ENCODE data around the gene KCND1. TPM values are rescaled to one million over a fixed set of nuclear protein-coding genes. Genes with fewer than 3 reads are reported as not detected.

Gene KCND1
- total and polyA plus RNA-seq, 7 donors: 0.03 to 0.44 (median 0.30) TPM

- WGBS, 3 donors: 41 to 67% (median 47%) methylated on average over 8 of the region's 8 CpGs
- intact Hi-C loops (cut with DNase I): loop anchor here in 1 of 2 donors (5.0 to 10.0 kb wide), 2 partner anchors 37 to 275 kb away; partner anchors contain the start of gene OTUD5
- no peaks in the 10 kb centered on the region for H3K4me1 ChIP-seq
- H3K27ac ChIP-seq: no peak overlapping the region
- peaks cover 0 to 30% of the 10 kb centered on the region in 2 donors for H3K36me3 ChIP-seq (ENCODE audit: insufficient read depth in 1 of 2, low read depth in 1 of 2)
- no peak overlapping the region for H3K4me3 ChIP-seq
- DNase-seq: no peak
- no peaks in the 10 kb centered on the region for H3K9me3 ChIP-seq
- ATAC-seq: no peak
- TF ChIP-seq CTCF (IDR thresholded peaks at IDR 0.05): no peak
- no peaks in the 10 kb centered on the region for H3K27me3 ChIP-seq (ENCODE audit: insufficient read depth in 3 of 3, low read length in 2 of 3)
These were observed 51.5 kb downstream of the KCND1 start for GRCh38 chrX:48919947-48920717.

GRCh38 chrX:48919360-48919841 lies 52.2 kb downstream of the KCND1 start:
- peak in 3 of 4 donors; percentile 4 to 25 (median 9) for ATAC-seq
- H3K4me3 ChIP-seq: peak overlapping the region; percentile 62
- H3K27me3 ChIP-seq (ENCODE audit: insufficient read depth in 3 of 3, low read length in 2 of 3): no peaks in the 10 kb centered on the region
- peaks cover 0 to 25% of the 10 kb centered on the region in 2 donors for H3K36me3 ChIP-seq (ENCODE audit: insufficient read depth in 1 of 2, low read depth in 1 of 2)
- intact Hi-C loops (cut with DNase I): loop anchor here in 1 of 2 donors (10.0 kb wide), 1 partner anchor 275 kb away; no protein-coding TSS in a partner anchor
- DNase-seq: no peak
- H3K9me3 ChIP-seq: no peaks in the 10 kb centered on the region
- no peak for TF ChIP-seq CTCF (IDR thresholded peaks at IDR 0.05)
- 2 to 32% (median 3%) methylated on average over 11 to 15 of the region's 15 CpGs for WGBS, 3 donors
- H3K4me1 ChIP-seq: no peaks in the 10 kb centered on the region
- H3K27ac ChIP-seq: peak overlapping the region; percentile 70

- ATAC-seq (peak; percentile 87 to 89 (median 88)), DNase-seq (peak; percentile 88 to 93)
- H3K4me1 ChIP-seq: no peaks in the 10 kb centered on the region
- no peak for TF ChIP-seq CTCF (IDR thresholded peaks at IDR 0.05)
- no peaks in the 10 kb centered on the region for H3K9me3 ChIP-seq
- WGBS, 3 donors: 1 to 25% (median 1%) methylated on average over 28 to 55 of the region's 55 CpGs
- H3K36me3 ChIP-seq (ENCODE audit: insufficient read depth in 1 of 2, low read depth in 1 of 2): peaks cover 0 to 19% of the 10 kb centered on the region in 2 donors
- peak within 1 kb of the TSS; percentile 70 for H3K27ac ChIP-seq
- H3K27me3 ChIP-seq (ENCODE audit: insufficient read depth in 3 of 3, low read length in 2 of 3): no peaks in the 10 kb centered on the region
- intact Hi-C loops (cut with DNase I): loop anchor here in 1 of 2 donors (10.0 kb wide), 1 partner anchor 274 kb away; no protein-coding TSS in a partner anchor
- H3K4me3 ChIP-seq: peak within 1 kb of the TSS; percentile 62
These were observed 52.9 kb downstream of the KCND1 start, which contains the start of gene PIM2 for GRCh38 chrX:48918643-48919340. Gene PIM2 (minus strand): TSS chrX:48919024. CDS start chrX:48918834, 190 bp downstream.

- intact Hi-C loops (cut with DNase I): loop anchor here in 1 of 2 donors (10.0 kb wide), 1 partner anchor 273 kb away; no protein-coding TSS in a partner anchor
- Histone ChIP-seq H3K9me3 (no peaks in the 10 kb centered on the region), H3K36me3 (ENCODE audit: insufficient read depth in 1 of 2, low read depth in 1 of 2) (peaks cover 0 to 14% of the 10 kb centered on the region in 2 donors), H3K27me3 (ENCODE audit: insufficient read depth in 3 of 3, low read length in 2 of 3) (no peaks in the 10 kb centered on the region), H3K4me3 (peak overlapping the region; percentile 62), H3K27ac (peak overlapping the region; percentile 70), H3K4me1 (no peaks in the 10 kb centered on the region)
- TF ChIP-seq CTCF (IDR thresholded peaks at IDR 0.05): no peak
- DNase-seq (no peak), ATAC-seq (peak in 1 of 4 donors; percentile 1)
- WGBS, 3 donors: 11 to 48% (median 13%) methylated on average over 9 to 23 of the region's 23 CpGs
These were observed 53.4 kb downstream of the KCND1 start for GRCh38 chrX:48918301-48918642.

All from psoas muscle (tissue), 8 donors.